Erythroblast (primary cell): ENCODE results near the gene MAD1L1.

Experiments used
- GATA1 ChIP-seq: IDR thresholded peaks from 2 replicates; pipeline ENCODE4 v1.6.1; 2011; ENCODE audit warnings: low read depth, mild to moderate bottlenecking, control low read depth, low read length, moderate library complexity
- POLR2A ChIP-seq: IDR thresholded peaks from 2 replicates; pipeline ENCODE4 v1.6.1; 2011; ENCODE audit warnings: mild to moderate bottlenecking, low read length

DNA sequence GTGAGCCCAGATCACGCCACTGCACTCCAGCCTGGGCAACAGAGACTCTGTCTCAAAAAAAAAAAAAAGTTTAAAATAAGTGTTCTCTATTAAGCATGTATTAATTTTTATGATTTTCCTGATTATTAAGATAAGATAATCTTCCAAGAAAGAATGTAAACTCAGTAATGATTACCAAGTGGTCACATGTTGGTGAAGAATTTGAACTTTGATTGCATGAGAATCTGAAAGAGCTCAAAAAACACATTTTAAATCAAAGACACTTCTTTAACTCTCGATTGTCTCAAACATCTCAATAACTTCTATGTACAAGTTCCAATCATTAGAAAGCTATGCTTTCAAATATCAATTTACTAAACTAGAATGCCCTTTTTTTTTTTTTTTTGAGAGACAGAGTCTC, 47.7 kb upstream of the MAD1L1 start:
- TF ChIP-seq POLR2A (no peak), GATA1 (no peak)
